K562 (cell line): ENCODE results near the gene BCL6B. TPM values are rescaled to one million over a fixed set of nuclear protein-coding genes. Genes with fewer than 3 reads are reported as not detected.

ENCODE experiments used
- C11orf30 ChIP-seq: fragments of 450-650 bp; IDR thresholded peaks from 2 replicates; pipeline ENCODE4 v1.6.1; 2016; ENCODE audit warnings: low read depth, mild to moderate bottlenecking
- CHD2 ChIP-seq: IDR thresholded peaks from 2 replicates; pipeline ENCODE4 v1.6.1; 2011; ENCODE audit warnings: low read depth, low read length
- CTCF ChIP-seq, 3 experiments: IDR thresholded peaks in 2 of 3; conservative IDR thresholded peaks in 1 of 3; 2 replicates each; pipeline ENCODE4 v1.5.1; 2011 to 2012; ENCODE audit warnings: low read length in 3 of 3, mild to moderate bottlenecking in 3 of 3, control low read depth in 2 of 3, improper control_type of control experiment in 1 of 3, inconsistent platforms in 1 of 3, low read depth in 1 of 3, mixed read lengths in 1 of 3, moderate library complexity in 1 of 3; ENCODE audit not compliant: insufficient read depth in 2 of 3
- DIDO1 ChIP-seq: fragments of 450-650 bp; IDR thresholded peaks from 2 replicates; pipeline ENCODE4 v1.6.1; 2016; ENCODE audit warnings: low read depth, missing biosample characterization, missing genetic modification characterization
- HDAC3 ChIP-seq: fragments of 450-650 bp; IDR thresholded peaks from 2 replicates; pipeline ENCODE4 v1.6.1; 2018; ENCODE audit warnings: borderline replicate concordance, mild to moderate bottlenecking, moderate library complexity; ENCODE audit not compliant: partially characterized antibody
- JUNB ChIP-seq: fragments of 450-650 bp; formaldehyde crosslinking; conservative IDR thresholded peaks from 2 replicates; pipeline ENCODE4 v1.4.0; 2020; ENCODE audit warnings: mild to moderate bottlenecking
- LEF1 ChIP-seq: fragments of 450-650 bp; IDR thresholded peaks from 2 replicates; pipeline ENCODE4 v1.6.1; 2016; ENCODE audit warnings: mild to moderate bottlenecking
- MAFG ChIP-seq: fragments of 450-650 bp; conservative IDR thresholded peaks from 2 replicates; pipeline ENCODE4 v1.6.1; 2016; ENCODE audit warnings: missing genetic modification characterization, missing compliant biosample characterization
- MEIS2 ChIP-seq: fragments of 450-650 bp; IDR thresholded peaks from 2 replicates; pipeline ENCODE4 v1.6.1; 2014; ENCODE audit warnings: mild to moderate bottlenecking; ENCODE audit not compliant: partially characterized antibody
- MTA1 ChIP-seq: fragments of 450-650 bp; IDR thresholded peaks from 2 replicates; pipeline ENCODE4 v1.6.1; 2017; ENCODE audit warnings: borderline replicate concordance
- MYBL2 ChIP-seq, 2 experiments: fragments of 450-650 bp in 1 of 2; sonication (generic) in 1 of 2; formaldehyde crosslinking in 1 of 2; IDR thresholded peaks; 2 replicates each; pipeline versions ENCODE4 v1.6.1 to v1.8.1; 2017 to 2022; ENCODE audit warnings: borderline replicate concordance in 1 of 2, inconsistent platforms in 1 of 2, low read depth in 1 of 2, mild to moderate bottlenecking in 1 of 2, missing genetic modification reagents in 1 of 2, moderate library complexity in 1 of 2
- NONO ChIP-seq, 2 experiments: fragments of 200-400 bp in 1 of 2; fragments of 450-650 bp in 1 of 2; formaldehyde crosslinking in 1 of 2; IDR thresholded peaks; 2 replicates each; pipeline ENCODE4 v1.6.1; 2017; ENCODE audit warnings: low read depth in 2 of 2, mild to moderate bottlenecking in 2 of 2, moderate library complexity in 2 of 2, low read length in 1 of 2
- OTX1 ChIP-seq: fragments of 450-650 bp; formaldehyde crosslinking; IDR thresholded peaks from 2 replicates; pipeline ENCODE4 v1.4.0; 2022; ENCODE audit warnings: mild to moderate bottlenecking
- POLR2A ChIP-seq: fragments of 450-650 bp; conservative IDR thresholded peaks from 2 replicates; pipeline ENCODE4 v1.6.1; 2016
- RBFOX2 ChIP-seq: fragments of 200-400 bp; formaldehyde crosslinking; IDR thresholded peaks from 2 replicates; pipeline ENCODE4 v1.6.1; 2017; ENCODE audit warnings: low read depth, mild to moderate bottlenecking, low read length, moderate library complexity
- SMAD3 ChIP-seq: fragments of 450-650 bp; formaldehyde crosslinking; conservative IDR thresholded peaks from 2 replicates; pipeline ENCODE4 v1.4.0; 2020; ENCODE audit warnings: mild to moderate bottlenecking
- SMARCA4 ChIP-seq: fragments of 450-650 bp; IDR thresholded peaks from 2 replicates; pipeline ENCODE4 v1.6.1; 2016
- TEAD4 ChIP-seq, 2 experiments: sonication (generic) in 1 of 2; formaldehyde crosslinking in 1 of 2; IDR thresholded peaks; 2 replicates each; pipeline versions ENCODE4 v1.6.1 to v1.8.0; 2012 to 2022; ENCODE audit warnings: borderline replicate concordance in 1 of 2, inconsistent platforms in 1 of 2, low read length in 1 of 2, mild to moderate bottlenecking in 1 of 2, missing genetic modification reagents in 1 of 2
- TFAP4 ChIP-seq: sonication (generic); formaldehyde crosslinking; IDR thresholded peaks from 2 replicates; pipeline ENCODE4 v1.8.0; 2022; ENCODE audit warnings: missing genetic modification reagents, mild to moderate bottlenecking, moderate library complexity, borderline replicate concordance
- ZEB2 ChIP-seq: fragments of 450-650 bp; IDR thresholded peaks from 2 replicates; pipeline ENCODE4 v1.6.1; 2016
- ZFP1 ChIP-seq: fragments of 450-650 bp; formaldehyde crosslinking; IDR thresholded peaks from 2 replicates; pipeline ENCODE4 v1.4.0; 2020; ENCODE audit warnings: mild to moderate bottlenecking, mixed read lengths
- ZFX ChIP-seq: sonication (generic); formaldehyde crosslinking; IDR thresholded peaks from 2 replicates; pipeline ENCODE4 v1.8.0; 2022; ENCODE audit warnings: mild to moderate bottlenecking, missing genetic modification reagents, moderate library complexity
- ZNF316 ChIP-seq: fragments of 450-650 bp; IDR thresholded peaks from 2 replicates; pipeline ENCODE4 v1.6.1; 2016
- ZNF518B ChIP-seq: fragments of 250-450 bp; sonication (Bioruptor Pico); IDR thresholded peaks from 2 replicates; pipeline ENCODE4 v1.5.0; 2021; ENCODE audit warnings: mild to moderate bottlenecking, moderate library complexity
- polyA plus RNA-seq, 8 experiments: library from polyadenylated mRNA; depleted of rRNA in 4 of 8; stranded (reverse) in 5 of 8; unstranded in 3 of 8; fragments of >200 nt; fragmentation: Nextera tagmentation in 2 of 8; fragmentation: Illumina TruSeq in 1 of 8; extraction: Ambion mirVana in 2 of 8; extraction: Trizol in 1 of 8; gene quantifications; 2 replicates each; pipeline versions ENCODE4 v1.2.1 to v1.2.3, GENCODE V29; 2011 to 2014; ENCODE audit warnings: inconsistent platforms in 1 of 8, missing spikeins in 1 of 8
- total RNA-seq, 7 experiments: library from RNA; depleted of rRNA in 6 of 7; stranded (reverse); fragments of >200 nt in 6 of 7; fragmentation: Illumina TruSeq in 2 of 7; extraction: Trizol in 2 of 7; gene quantifications; 2 replicates each; pipeline versions ENCODE4 v1.2.1 to v1.2.3, GENCODE V29; 2011 to 2021; ENCODE audit warnings: low replicate concordance in 1 of 7

Gene BCL6B
- total and polyA plus RNA-seq, 9 of the 15 experiments (the other 6 are each of a cell fraction or from before 2014, with no cell fraction given): 0.89 to 5.0 (median 3.6) TPM

GRCh38 chr17:6998855-6999508, 23.9 kb upstream of the BCL6B start (continued):
- TF ChIP-seq SMARCA4 (peak; percentile 91), RBFOX2 (0 out of 2 replicates have a peak, but pooled peaks have one; percentile 5), ZFX (CRISPR knock-in tag) (peak; percentile 21), DIDO1 (no peak), TFAP4 (CRISPR knock-in tag) (peak; percentile 73; the same call in 1 of the 2 replicates), MEIS2 (peak; percentile 25), MAFG (tag) (peak; percentile 58), ZFP1 (CRISPR knock-in tag) (no peak), SMAD3 (CRISPR knock-in tag) (no peak), C11orf30 (peak; percentile 75), MYBL2 (IDR thresholded peaks at IDR 0.05; ENCODE audit: low read depth) (no peak), MYBL2 (CRISPR knock-in tag; IDR thresholded peaks at IDR 0.05; ENCODE audit: borderline replicate concordance) (no peak), HDAC3 (no peak), TEAD4 (IDR thresholded peaks at IDR 0.05; ENCODE audit: low read length) (peak; percentile 37; the same call in 1 of the 2 replicates), TEAD4 (CRISPR knock-in tag; IDR thresholded peaks at IDR 0.05; ENCODE audit: borderline replicate concordance) (no peak), ZEB2 (peak; percentile 84), NONO (IDR thresholded peaks at IDR 0.05; ENCODE audit: low read depth in 2 of 2, low read length in 1 of 2) (no peak), OTX1 (CRISPR knock-in tag) (no peak), ZNF518B (no peak), ZNF316 (peak; percentile 65), CTCF (IDR thresholded peaks at IDR 0.05 in 2 of 3, conservative IDR thresholded peaks at IDR 0.05 in 1 of 3; ENCODE audit: insufficient read depth in 2 of 3, low read depth in 1 of 3, low read length in 3 of 3) (no peak), MTA1 (peak; percentile 46; the same call in 1 of the 2 replicates), POLR2A (0 out of 2 replicates have a peak, but pooled peaks have one; percentile 16), CHD2 (no peak; the same call in 1 of the 2 replicates), JUNB (CRISPR knock-in tag) (peak; percentile 78), LEF1 (0 out of 2 replicates have a peak, but pooled peaks have one; percentile 19)
